Measurements from ENCODE around the gene PCDHB11.
A peak's percentile ranks its signal among the peaks of the same experiment; 100 is the strongest.

DNA sequence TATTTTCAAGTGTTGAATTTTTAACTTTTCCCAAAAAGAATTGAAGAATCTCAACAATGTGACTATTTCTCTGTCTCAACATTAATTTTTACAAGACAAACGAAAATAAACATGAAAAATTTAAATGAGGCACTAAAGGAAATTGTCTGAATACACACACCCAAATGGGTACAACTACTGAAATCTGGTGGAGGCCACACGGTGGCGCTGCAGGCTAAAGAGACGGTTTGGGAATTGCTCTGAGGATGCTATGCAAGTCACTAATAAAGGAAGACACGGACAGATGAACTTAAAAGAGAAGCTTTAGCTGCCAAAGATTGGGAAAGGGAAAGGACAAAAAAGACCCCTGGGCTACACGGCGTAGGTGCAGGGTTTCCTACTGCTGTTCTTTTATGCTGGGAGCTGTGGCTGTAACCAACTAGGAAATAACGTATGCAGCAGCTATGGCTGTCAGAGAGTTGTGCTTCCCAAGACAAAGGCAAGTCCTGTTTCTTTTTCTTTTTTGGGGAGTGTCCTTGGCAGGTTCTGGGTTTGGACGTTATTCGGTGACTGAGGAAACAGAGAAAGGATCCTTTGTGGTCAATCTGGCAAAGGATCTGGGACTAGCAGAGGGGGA lies 7.2 kb upstream of the PCDHB11 start, which contains the start of gene PCDHB10:
- no peak for TF ChIP-seq EZH2 (IDR thresholded peaks at IDR 0.05; ENCODE audit: borderline replicate concordance, low read depth, low read length, severe bottlenecking)
- TF ChIP-seq, protein P1, sequence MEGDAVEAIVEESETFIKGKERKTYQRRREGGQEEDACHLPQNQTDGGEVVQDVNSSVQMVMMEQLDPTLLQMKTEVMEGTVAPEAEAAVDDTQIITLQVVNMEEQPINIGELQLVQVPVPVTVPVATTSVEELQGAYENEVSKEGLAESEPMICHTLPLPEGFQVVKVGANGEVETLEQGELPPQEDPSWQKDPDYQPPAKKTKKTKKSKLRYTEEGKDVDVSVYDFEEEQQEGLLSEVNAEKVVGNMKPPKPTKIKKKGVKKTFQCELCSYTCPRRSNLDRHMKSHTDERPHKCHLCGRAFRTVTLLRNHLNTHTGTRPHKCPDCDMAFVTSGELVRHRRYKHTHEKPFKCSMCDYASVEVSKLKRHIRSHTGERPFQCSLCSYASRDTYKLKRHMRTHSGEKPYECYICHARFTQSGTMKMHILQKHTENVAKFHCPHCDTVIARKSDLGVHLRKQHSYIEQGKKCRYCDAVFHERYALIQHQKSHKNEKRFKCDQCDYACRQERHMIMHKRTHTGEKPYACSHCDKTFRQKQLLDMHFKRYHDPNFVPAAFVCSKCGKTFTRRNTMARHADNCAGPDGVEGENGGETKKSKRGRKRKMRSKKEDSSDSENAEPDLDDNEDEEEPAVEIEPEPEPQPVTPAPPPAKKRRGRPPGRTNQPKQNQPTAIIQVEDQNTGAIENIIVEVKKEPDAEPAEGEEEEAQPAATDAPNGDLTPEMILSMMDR (IDR thresholded peaks at IDR 0.05; ENCODE audit: extremely low read depth in 1 of 2, insufficient read depth in 1 of 2, low read depth in 1 of 2, low read length in 2 of 2) = peak; percentile 31 to 32
- no peak for TF ChIP-seq POLR2A (IDR thresholded peaks at IDR 0.05; ENCODE audit: low read depth, low read length)
- no peak for TF ChIP-seq MYC (IDR thresholded peaks at IDR 0.05; ENCODE audit: low read depth, low read length)
- no peak for TF ChIP-seq POLR2AphosphoS5 (IDR thresholded peaks at IDR 0.05; ENCODE audit: insufficient read depth, low read depth, low read length)
- no peak for TF ChIP-seq JUN (IDR thresholded peaks at IDR 0.05; ENCODE audit: borderline replicate concordance, insufficient read depth, insufficient read length, low read depth)
- TF ChIP-seq MAX (IDR thresholded peaks at IDR 0.05; ENCODE audit: insufficient read depth, insufficient read length) = no peak
- no peak for TF ChIP-seq FOS (IDR thresholded peaks at IDR 0.05; ENCODE audit: borderline replicate concordance, insufficient read depth, low read length)
- TF ChIP-seq GATA2 (IDR thresholded peaks at IDR 0.05; ENCODE audit: insufficient read depth, insufficient read length, low read depth, low read length) = no peak

Data from endothelial cell of umbilical vein (primary cell).